Measurements from ENCODE around the gene COL8A1. TPM values are rescaled to one million over a fixed set of nuclear protein-coding genes. Genes with fewer than 3 reads are reported as not detected.

Gene COL8A1
- total and polyA plus RNA-seq, 10 of the 15 experiments (the other 5 are each of a cell fraction or from before 2014, with no cell fraction given), result 0.04 to 0.73 (median 0.10) TPM; not detected in 5

- H3K79me2 ChIP-seq (ENCODE audit: control insufficient read depth, insufficient read depth, low read length), result no peaks in the 10 kb centered on the region
- SMC1A ChIA-PET (ENCODE audit: uncharacterized antibody, unreplicated experiment), result interaction anchor here (1.1 kb wide), 1 partner anchor 12 kb away, joined by 4 read pairs; no protein-coding TSS in a partner anchor
- no peak overlapping the region for H3K27ac ChIP-seq (ENCODE audit: control insufficient read depth, insufficient read depth)
- TF ChIP-seq HDGF (IDR thresholded peaks at IDR 0.05) (no peak), NKRF (conservative IDR thresholded peaks at IDR 0.05) (no peak), IKZF1 (conservative IDR thresholded peaks at IDR 0.05) (no peak), RAD51 (IDR thresholded peaks at IDR 0.05) (no peak), ATF7 (IDR thresholded peaks at IDR 0.05; ENCODE audit: low read depth) (no peak)
- H3K9me3 ChIP-seq (replicated peaks; ENCODE audit: control insufficient read depth, insufficient read depth, low read length), result no peaks in the 10 kb centered on the region
- H3K36me3 ChIP-seq (ENCODE audit: control insufficient read depth in 2 of 2, insufficient read depth in 2 of 2, low read length in 1 of 2), result no peaks in the 10 kb centered on the region
- no peak overlapping the region for H3K4me2 ChIP-seq (ENCODE audit: control insufficient read depth, insufficient read depth)
- DNase-seq (ENCODE audit: low read depth, low spot score) (no peak), ATAC-seq (no peak), FAIRE-seq (no peak)
- CTCF ChIA-PET, result no interaction called here
- RAD21 ChIA-PET (ENCODE audit: unreplicated experiment), result no interaction called here
- H2AFZ ChIP-seq (ENCODE audit: control insufficient read depth, low read depth, low read length), result no peak overlapping the region
- H4K20me1 ChIP-seq (ENCODE audit: control insufficient read depth, insufficient read depth), result no peaks in the 10 kb centered on the region
- BruUV-seq (replicated peaks), result no TSS peak
- in situ Hi-C loops (cut with MboI) (loop anchor here (25.0 kb wide), 1 partner anchor 1160 kb away; no protein-coding TSS in a partner anchor), intact Hi-C loops (cut with micrococcal nuclease; ENCODE audit: unreplicated experiment) (no loop called here)
- POLR2A ChIA-PET, result no interaction called here
- H3K27me3 ChIP-seq (replicated peaks in 1 of 2; ENCODE audit: control insufficient read depth in 2 of 2, insufficient read depth in 2 of 2, low read length in 1 of 2), result no peaks in the 10 kb centered on the region; a peak in 1 of 4 replicates
- no peaks in the 10 kb centered on the region for H3K4me1 ChIP-seq (ENCODE audit: control insufficient read depth, insufficient read depth, low read length)
- 60% methylated on average over 3 of the region's 3 CpGs for WGBS (ENCODE audit: insufficient coverage, insufficient replicate concordance, low lambda C conversion rate, missing lambda C conversion rate)
- H3K9ac ChIP-seq (ENCODE audit: control insufficient read depth, insufficient read depth, low read length), result no peak overlapping the region
- no peak overlapping the region for H3K4me3 ChIP-seq
Measured at GRCh38 chr3:99772171-99772570, 133.8 kb downstream of the COL8A1 start.

- Histone ChIP-seq H3K27me3 (replicated peaks in 1 of 2; ENCODE audit: control insufficient read depth in 2 of 2, insufficient read depth in 2 of 2, low read length in 1 of 2) (no peaks in the 10 kb centered on the region; a peak in 1 of 4 replicates), H4K20me1 (ENCODE audit: control insufficient read depth, insufficient read depth) (no peaks in the 10 kb centered on the region), H3K4me1 (ENCODE audit: control insufficient read depth, insufficient read depth, low read length) (no peaks in the 10 kb centered on the region), H3K79me2 (ENCODE audit: control insufficient read depth, insufficient read depth, low read length) (no peaks in the 10 kb centered on the region), H3K4me2 (ENCODE audit: control insufficient read depth, insufficient read depth) (no peak overlapping the region), H2AFZ (ENCODE audit: control insufficient read depth, low read depth, low read length) (no peak overlapping the region), H3K9me3 (replicated peaks; ENCODE audit: control insufficient read depth, insufficient read depth, low read length) (no peaks in the 10 kb centered on the region), H3K4me3 (no peak overlapping the region), H3K9ac (ENCODE audit: control insufficient read depth, insufficient read depth, low read length) (no peak overlapping the region), H3K27ac (ENCODE audit: control insufficient read depth, insufficient read depth) (no peak overlapping the region), H3K36me3 (ENCODE audit: control insufficient read depth in 2 of 2, insufficient read depth in 2 of 2, low read length in 1 of 2) (no peaks in the 10 kb centered on the region)
- intact Hi-C loops (cut with micrococcal nuclease; ENCODE audit: unreplicated experiment), result no loop called here
- FAIRE-seq (no peak), DNase-seq (ENCODE audit: low read depth, low spot score) (no peak), ATAC-seq (no peak)
- 0% methylated on average over 1 of the region's 1 CpG for WGBS (ENCODE audit: insufficient coverage, insufficient replicate concordance, low lambda C conversion rate, missing lambda C conversion rate)
- TF ChIP-seq BACH1 (IDR thresholded peaks at IDR 0.05; ENCODE audit: borderline replicate concordance) (no peak), ZBTB40 (IDR thresholded peaks at IDR 0.05; ENCODE audit: borderline replicate concordance) (no peak), TCF7 (IDR thresholded peaks at IDR 0.05; ENCODE audit: borderline replicate concordance) (no peak)
- ChIA-PET RAD21 (ENCODE audit: unreplicated experiment) (no interaction called here), CTCF (no interaction called here), SMC1A (ENCODE audit: uncharacterized antibody, unreplicated experiment) (interaction anchor here (1.1 kb wide), 1 partner anchor 12 kb away, joined by 4 read pairs; no protein-coding TSS in a partner anchor), POLR2A (interaction anchor here (1.1 kb wide), 1 partner anchor 148 kb away, joined by 3 read pairs; no protein-coding TSS in a partner anchor)
- in situ Hi-C loops (cut with MboI), result loop anchor here (25.0 kb wide), 1 partner anchor 1160 kb away; no protein-coding TSS in a partner anchor
- BruUV-seq (replicated peaks), result no TSS peak
Measured at GRCh38 chr3:99772671-99773070, 134.3 kb downstream of the COL8A1 start.

Measured in GM12878 (cell line).